GM12878 (cell line): ENCODE measurements around the gene EEF1G. TPM values are rescaled to one million over a fixed set of nuclear protein-coding genes. Genes with fewer than 3 reads are reported as not detected.

Experiments used
- CBX5 ChIP-seq: sonication (generic); IDR thresholded peaks from 2 replicates; pipeline ENCODE4 v1.6.1; 2016; ENCODE audit warnings: low read depth, moderate library complexity, mild to moderate bottlenecking, inconsistent platforms
- E4F1 ChIP-seq: fragments of 450-650 bp; IDR thresholded peaks from 2 replicates; pipeline ENCODE4 v1.6.1; 2018; ENCODE audit warnings: borderline replicate concordance, mild to moderate bottlenecking; ENCODE audit not compliant: partially characterized antibody
- ESRRA ChIP-seq: IDR thresholded peaks from 2 replicates; pipeline ENCODE4 v1.6.1; 2012; ENCODE audit warnings: mild to moderate bottlenecking, low read length, improper control_type of control experiment
- MTA2 ChIP-seq: fragments of 450-650 bp; IDR thresholded peaks from 2 replicates; pipeline ENCODE4 v1.6.1; 2016; ENCODE audit warnings: low read depth, mild to moderate bottlenecking, moderate library complexity
- MYC ChIP-seq: IDR thresholded peaks from 2 replicates; pipeline ENCODE4 v1.6.1; 2011; ENCODE audit warnings: mild to moderate bottlenecking, low read length, moderate library complexity, inconsistent platforms; ENCODE audit not compliant: insufficient read depth, insufficient replicate concordance, insufficient read length, severe bottlenecking
- NR2C2 ChIP-seq: IDR thresholded peaks from 2 replicates; pipeline ENCODE4 v1.6.1; 2011; ENCODE audit warnings: borderline replicate concordance, low read depth; ENCODE audit not compliant: control insufficient read depth, insufficient read length
- PBX3 ChIP-seq: IDR thresholded peaks from 2 replicates; pipeline ENCODE4 v1.6.1; 2011; ENCODE audit warnings: mild to moderate bottlenecking, low read depth, low read length, moderate library complexity; ENCODE audit not compliant: insufficient replicate concordance
- RCOR1 ChIP-seq: conservative IDR thresholded peaks from 2 replicates; pipeline ENCODE4 v1.6.1; 2012; ENCODE audit warnings: low read depth, low read length, improper control_type of control experiment
- SRF ChIP-seq, 2 experiments: IDR thresholded peaks; 2 replicates each; pipeline ENCODE4 v1.6.1; 2011; ENCODE audit warnings: low read depth in 2 of 2, low read length in 2 of 2, mild to moderate bottlenecking in 1 of 2, moderate library complexity in 1 of 2
- polyA plus RNA-seq, 11 experiments: library from polyadenylated mRNA; depleted of rRNA in 4 of 11; unstranded in 6 of 11; stranded (reverse) in 5 of 11; fragments of >200 nt; fragmentation: Nextera tagmentation in 4 of 11; fragmentation: Illumina TruSeq in 1 of 11; extraction: Ambion mirVana in 4 of 11; extraction: Trizol in 1 of 11; gene quantifications; 1 replicate in 1 of 11; 2 replicates in 10 of 11; pipeline versions ENCODE4 v1.2.1 to v1.2.3, GENCODE V29; 2011 to 2016; ENCODE audit warnings: inconsistent platforms in 2 of 11, missing spikeins in 2 of 11, low read depth in 1 of 11
- total RNA-seq, 4 experiments: library from RNA; depleted of rRNA in 3 of 4; stranded (reverse); fragments of >200 nt in 3 of 4; fragmentation: Illumina TruSeq in 1 of 4; extraction: Trizol in 1 of 4; gene quantifications; 2 replicates each; pipeline versions ENCODE4 v1.2.1 to v1.2.3, GENCODE V29; 2013 to 2021

Gene EEF1G
- total and polyA plus RNA-seq, 10 of the 15 experiments (the other 5 are each of a cell fraction or from before 2014, with no cell fraction given), result 850 to 2,739 (median 2,277) TPM

GRCh38 chr11:62559204-62559603 is 14.5 kb downstream of the EEF1G start (continued):
- TF ChIP-seq E4F1 (no peak), CBX5 (no peak), MTA2 (no peak), PBX3 (no peak), RCOR1 (no peak), ESRRA (no peak), SRF (IDR thresholded peaks at IDR 0.05; ENCODE audit: low read depth in 2 of 2, low read length in 2 of 2) (no peak), MYC (no peak), NR2C2 (no peak)
